Measurements from ENCODE around the gene POLR3B.

POLR3B gene

GRCh38 chr12:106415134-106415533 is 57.6 kb downstream of the POLR3B start:
- TF ChIP-seq ZNF274 (IDR thresholded peaks at IDR 0.05; ENCODE audit: low read depth, low read length), result no peak
- no peak overlapping the region for H3K4me3 ChIP-seq (ENCODE audit: low read length)

- H3K4me3 ChIP-seq (ENCODE audit: low read length), result no peak overlapping the region
- TF ChIP-seq ZNF274 (IDR thresholded peaks at IDR 0.05; ENCODE audit: low read depth, low read length), result no peak
These were observed 58.7 kb downstream of the POLR3B start for GRCh38 chr12:106416273-106416672.

DNA sequence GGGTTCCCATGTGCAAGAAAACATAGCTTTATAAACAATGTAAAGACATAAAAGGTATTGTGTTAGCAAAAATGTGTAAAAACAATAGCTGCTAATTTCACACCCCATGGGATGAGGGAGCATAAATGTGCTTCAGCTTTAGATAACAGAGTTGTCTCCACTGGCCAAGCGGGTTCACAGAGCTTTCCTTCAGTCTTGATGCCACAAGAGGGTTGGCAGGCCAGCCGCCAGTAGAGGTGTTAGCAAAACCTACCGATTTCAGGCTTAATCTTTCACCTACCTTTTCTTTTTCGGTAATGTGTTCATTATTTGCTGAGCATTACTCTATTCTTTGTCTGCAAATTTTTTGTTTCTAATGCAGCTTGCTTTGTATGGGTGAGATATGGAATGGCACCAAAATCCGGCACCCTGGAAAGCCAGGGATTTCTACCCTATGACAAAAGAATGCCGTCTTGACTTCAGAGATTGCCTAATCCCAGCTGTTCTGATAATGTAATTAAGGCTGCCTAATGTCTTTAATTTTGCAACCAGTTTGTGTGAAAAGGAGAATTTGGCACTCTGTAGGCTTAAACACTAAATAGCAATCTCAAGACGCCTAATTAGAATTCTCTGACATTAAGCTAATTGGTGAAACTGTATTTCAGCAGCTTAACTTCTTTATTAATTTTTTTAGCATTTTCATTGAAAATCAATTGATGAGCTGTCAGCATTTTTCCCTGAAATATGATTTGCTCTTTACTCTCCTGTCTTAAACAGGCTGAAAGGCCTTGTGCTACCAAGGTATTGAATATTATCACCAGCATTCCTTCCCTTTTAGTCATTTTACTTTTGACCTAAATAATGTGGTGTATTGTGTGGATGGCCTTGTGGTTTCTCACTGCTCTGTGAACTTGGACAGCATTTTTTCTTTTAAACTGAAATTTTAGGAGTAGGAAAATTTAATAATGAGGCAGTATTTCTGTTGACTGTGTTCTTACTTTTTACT is 60.7 kb downstream of the POLR3B start:
- no peak for TF ChIP-seq ZNF274 (IDR thresholded peaks at IDR 0.05; ENCODE audit: low read depth, low read length)
- no peak overlapping the region for H3K4me3 ChIP-seq (ENCODE audit: low read length)

- TF ChIP-seq ZNF274 (IDR thresholded peaks at IDR 0.05; ENCODE audit: low read depth, low read length), result no peak
- H3K4me3 ChIP-seq (ENCODE audit: low read length), result no peak overlapping the region
These were observed 61.4 kb downstream of the POLR3B start for GRCh38 chr12:106418970-106419369.

- H3K4me3 ChIP-seq (ENCODE audit: low read length), result no peak overlapping the region
- TF ChIP-seq ZNF274 (IDR thresholded peaks at IDR 0.05; ENCODE audit: low read depth, low read length), result no peak
These were observed 65.7 kb downstream of the POLR3B start for GRCh38 chr12:106423291-106423690.

- TF ChIP-seq ZNF274 (IDR thresholded peaks at IDR 0.05; ENCODE audit: low read depth, low read length), result no peak
- no peak overlapping the region for H3K4me3 ChIP-seq (ENCODE audit: low read length)
These were observed 67.6 kb downstream of the POLR3B start for GRCh38 chr12:106425061-106425702.

GRCh38 chr12:106427917-106428316 is 70.4 kb downstream of the POLR3B start:
- TF ChIP-seq ZNF274 (IDR thresholded peaks at IDR 0.05; ENCODE audit: low read depth, low read length), result no peak
- H3K4me3 ChIP-seq (ENCODE audit: low read length), result no peak overlapping the region

- H3K4me3 ChIP-seq (ENCODE audit: low read length), result no peak overlapping the region
- TF ChIP-seq ZNF274 (IDR thresholded peaks at IDR 0.05; ENCODE audit: low read depth, low read length), result no peak
These were observed 70.8 kb downstream of the POLR3B start for GRCh38 chr12:106428384-106428783.

- no peak for TF ChIP-seq ZNF274 (IDR thresholded peaks at IDR 0.05; ENCODE audit: low read depth, low read length)
- no peak overlapping the region for H3K4me3 ChIP-seq (ENCODE audit: low read length)
These were observed 71.5 kb downstream of the POLR3B start for GRCh38 chr12:106429043-106429552.

DNA sequence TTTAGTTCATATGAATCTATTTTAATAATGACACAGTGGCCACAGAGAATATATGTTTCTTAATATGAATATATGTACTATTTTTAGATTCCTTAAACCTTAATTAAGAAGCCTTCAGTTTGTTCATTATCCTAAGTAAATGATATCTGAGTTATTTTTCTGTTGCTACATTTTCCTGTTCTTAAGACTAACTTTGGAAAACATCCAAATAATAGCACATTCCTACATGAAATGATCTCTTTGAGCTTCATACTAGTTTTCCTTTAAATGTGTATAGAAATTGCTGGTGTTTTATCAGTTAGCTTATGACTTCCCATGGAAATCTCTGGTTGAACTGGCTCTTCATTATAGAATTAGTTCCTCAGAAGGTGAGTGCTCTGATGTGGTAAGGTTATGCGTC is 72.1 kb downstream of the POLR3B start:
- H3K4me3 ChIP-seq (ENCODE audit: low read length), result no peak overlapping the region
- no peak for TF ChIP-seq ZNF274 (IDR thresholded peaks at IDR 0.05; ENCODE audit: low read depth, low read length)

DNA sequence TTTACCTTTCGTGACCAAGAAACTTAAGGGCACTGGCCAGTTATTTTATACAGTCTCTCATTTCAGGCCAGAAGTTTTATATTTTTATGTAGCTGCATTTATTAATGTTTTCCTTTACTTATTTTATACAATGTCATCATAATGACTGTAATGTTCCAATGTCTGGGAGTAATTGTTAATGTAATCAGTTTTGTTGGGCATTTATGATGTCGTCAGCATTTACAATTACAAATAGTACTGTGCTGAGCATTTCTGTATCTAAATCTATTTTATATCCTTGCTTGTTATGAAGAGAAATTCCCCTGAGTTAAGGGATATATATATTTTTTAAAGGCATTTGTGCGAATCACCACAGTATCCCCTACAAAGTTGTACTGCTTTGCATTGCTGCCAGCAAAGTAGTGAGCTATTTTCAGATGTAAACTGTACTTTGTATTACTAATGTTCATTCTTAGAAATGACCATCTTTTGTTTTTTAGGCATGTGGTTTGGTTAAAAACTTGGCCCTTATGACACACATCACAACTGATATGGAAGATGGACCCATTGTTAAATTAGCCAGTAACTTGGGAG is 74.4 kb downstream of the POLR3B start:
- no peak for TF ChIP-seq ZNF274 (IDR thresholded peaks at IDR 0.05; ENCODE audit: low read depth, low read length)
- no peak overlapping the region for H3K4me3 ChIP-seq (ENCODE audit: low read length)

- TF ChIP-seq ZNF274 (IDR thresholded peaks at IDR 0.05; ENCODE audit: low read depth, low read length), result no peak
- no peak overlapping the region for H3K4me3 ChIP-seq (ENCODE audit: low read length)
These were observed 75.5 kb downstream of the POLR3B start for GRCh38 chr12:106433055-106433454.

DNA sequence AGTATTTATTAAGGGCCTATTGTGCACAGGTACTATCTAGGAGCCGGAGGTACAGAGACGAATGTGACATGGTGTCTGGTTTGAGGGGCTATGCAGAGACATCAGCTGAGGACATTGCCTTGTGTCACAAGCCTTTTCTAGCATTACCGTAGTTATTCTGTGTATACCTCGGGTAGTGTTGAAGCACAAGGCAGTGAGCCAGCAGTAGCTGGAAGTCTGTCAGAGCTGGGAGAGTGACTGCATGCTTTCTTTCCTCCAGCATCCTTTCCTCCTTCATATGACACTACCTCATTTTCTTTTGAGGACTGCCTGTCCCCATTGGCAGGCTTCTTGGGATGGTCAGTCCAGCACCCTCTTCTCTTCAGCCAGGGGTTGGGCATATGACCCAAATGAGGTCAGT is 77.0 kb downstream of the POLR3B start:
- TF ChIP-seq ZNF274 (IDR thresholded peaks at IDR 0.05; ENCODE audit: low read depth, low read length), result no peak
- no peak overlapping the region for H3K4me3 ChIP-seq (ENCODE audit: low read length)

DNA sequence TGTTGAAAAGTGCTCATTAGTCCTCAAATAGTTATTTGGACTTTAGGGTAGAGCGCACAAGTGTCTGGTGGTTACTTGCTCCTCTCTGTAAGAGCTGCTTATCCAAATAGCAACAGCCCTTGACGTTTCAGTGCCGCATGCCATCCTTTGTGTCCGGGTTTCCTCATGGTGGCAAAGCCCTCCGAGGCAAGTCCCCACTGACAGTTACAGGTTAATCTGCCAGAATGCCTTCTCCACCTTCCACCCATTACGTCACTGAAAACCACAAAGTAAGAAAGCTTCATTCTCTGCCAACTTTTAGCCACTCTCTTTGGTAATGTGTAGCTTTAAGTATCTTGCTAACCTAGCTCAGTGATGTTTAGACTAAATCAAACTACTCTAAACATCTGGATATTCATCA is 78.6 kb downstream of the POLR3B start:
- no peak overlapping the region for H3K4me3 ChIP-seq (ENCODE audit: low read length)
- TF ChIP-seq ZNF274 (IDR thresholded peaks at IDR 0.05; ENCODE audit: low read depth, low read length), result no peak
